SU-DHL-6 (cell line): ENCODE results near the gene SLFN12.

ENCODE experiments used
- H2AFZ ChIP-seq: fragments of 200-600 bp; sonication (generic); 2 replicates; pipeline ENCODE4 v1.6.1; 2014; ENCODE audit warnings: low read depth, mild to moderate bottlenecking, moderate library complexity, mixed read lengths, antibody characterized with exemption, low read length; ENCODE audit not compliant: severe bottlenecking
- H3F3A ChIP-seq: fragments of 200-600 bp; shearing (Covaris generic); 2 replicates; pipeline ENCODE4 v1.6.0; 2016; ENCODE audit warnings: antibody characterized with exemption, mild to moderate bottlenecking; ENCODE audit not compliant: insufficient read depth
- H3K27ac ChIP-seq: fragments of 200-600 bp; sonication (generic); 2 replicates; pipeline ENCODE4 v1.5.1; 2016; ENCODE audit warnings: low read depth, mild to moderate bottlenecking, low read length, moderate library complexity, mixed read lengths
- H3K27me3 ChIP-seq: fragments of 200-600 bp; sonication (generic), shearing (Covaris generic); 2 replicates; pipeline ENCODE4 v1.6.0; 2014; ENCODE audit warnings: mild to moderate bottlenecking, low read length
- H3K36me3 ChIP-seq: fragments of 200-600 bp; sonication (generic); 2 replicates; pipeline ENCODE4 v1.6.1; 2014; ENCODE audit warnings: mild to moderate bottlenecking, low read length, mixed read lengths
- H3K4me2 ChIP-seq: fragments of 300-600, 200-600 bp; shearing (Covaris generic), sonication (generic); 2 replicates; pipeline ENCODE4 v1.6.0; 2014; ENCODE audit warnings: low read length, low read depth, mild to moderate bottlenecking; ENCODE audit not compliant: poor library complexity, severe bottlenecking
- H3K4me3 ChIP-seq: fragments of 200-600 bp; sonication (generic); 2 replicates; pipeline ENCODE4 v1.5.1; 2014; ENCODE audit warnings: antibody characterized with exemption, low read length, mild to moderate bottlenecking, mixed read lengths; ENCODE audit not compliant: insufficient read depth, poor library complexity, severe bottlenecking
- H3K79me2 ChIP-seq: fragments of 200-600 bp; sonication (generic); 2 replicates; pipeline ENCODE4 v1.6.1; 2014; ENCODE audit warnings: mild to moderate bottlenecking, low read length, moderate library complexity; ENCODE audit not compliant: insufficient read depth
- H3K9ac ChIP-seq: fragments of 200-600 bp; sonication (generic); 2 replicates; pipeline ENCODE4 v1.7.0; 2014; ENCODE audit warnings: mild to moderate bottlenecking, low read length
- H3K9me2 ChIP-seq: fragments of 200-600 bp; sonication (generic); replicated peaks from 2 replicates; pipeline ENCODE4 v1.6.1; 2014; ENCODE audit warnings: low read length; ENCODE audit not compliant: insufficient read depth
- H3K9me3 ChIP-seq: fragments of 200-600 bp; sonication (generic); 2 replicates; pipeline ENCODE4 v1.6.1; 2014; ENCODE audit warnings: low read length, mixed read lengths; ENCODE audit not compliant: insufficient read depth
- H4K20me1 ChIP-seq: fragments of 200-600 bp; sonication (generic); 2 replicates; pipeline ENCODE4 v1.6.1; 2014; ENCODE audit warnings: low read depth, mild to moderate bottlenecking, antibody characterized with exemption, low read length, moderate library complexity, mixed read lengths
- EZH2phosphoT487 ChIP-seq: fragments of 200-600 bp; sonication (generic), shearing (Covaris generic); conservative IDR thresholded peaks from 2 replicates; pipeline ENCODE4 v1.6.1; 2018; ENCODE audit warnings: mild to moderate bottlenecking, antibody characterized with exemption, low read length, moderate library complexity, mixed read lengths
- TF ChIP-seq, protein P1 (sequence below): fragments of 200-600 bp; sonication (generic); IDR thresholded peaks from one replicate; pipeline ENCODE4 v1.5.1; 2017; ENCODE audit warnings: antibody characterized with exemption, mild to moderate bottlenecking, low read length, moderate library complexity; ENCODE audit not compliant: insufficient read depth, poor library complexity, severe bottlenecking

SLFN12 gene

DNA sequence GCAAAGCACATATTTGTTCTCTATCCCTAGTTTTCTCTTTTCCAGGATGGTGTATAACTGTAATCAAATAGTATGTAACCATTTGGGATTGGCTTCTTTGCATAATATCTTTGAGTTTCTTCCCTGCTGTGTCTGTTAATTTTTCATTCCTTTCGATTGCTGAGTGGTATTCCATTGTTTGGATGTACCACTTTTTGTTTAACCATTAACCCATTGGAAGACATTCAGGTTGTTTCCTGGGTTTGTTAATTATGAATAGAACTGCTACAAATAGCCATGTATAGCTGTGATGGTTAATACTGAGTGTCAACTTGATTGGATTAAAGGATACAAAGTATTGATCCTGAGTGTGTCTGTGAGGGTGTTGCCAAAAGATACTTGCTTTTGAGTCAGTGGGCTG lies 20.9 kb upstream of the SLFN12 start:
- H2AFZ ChIP-seq: no peak overlapping the region
- H3K27me3 ChIP-seq: no peaks in the 10 kb centered on the region

DNA sequence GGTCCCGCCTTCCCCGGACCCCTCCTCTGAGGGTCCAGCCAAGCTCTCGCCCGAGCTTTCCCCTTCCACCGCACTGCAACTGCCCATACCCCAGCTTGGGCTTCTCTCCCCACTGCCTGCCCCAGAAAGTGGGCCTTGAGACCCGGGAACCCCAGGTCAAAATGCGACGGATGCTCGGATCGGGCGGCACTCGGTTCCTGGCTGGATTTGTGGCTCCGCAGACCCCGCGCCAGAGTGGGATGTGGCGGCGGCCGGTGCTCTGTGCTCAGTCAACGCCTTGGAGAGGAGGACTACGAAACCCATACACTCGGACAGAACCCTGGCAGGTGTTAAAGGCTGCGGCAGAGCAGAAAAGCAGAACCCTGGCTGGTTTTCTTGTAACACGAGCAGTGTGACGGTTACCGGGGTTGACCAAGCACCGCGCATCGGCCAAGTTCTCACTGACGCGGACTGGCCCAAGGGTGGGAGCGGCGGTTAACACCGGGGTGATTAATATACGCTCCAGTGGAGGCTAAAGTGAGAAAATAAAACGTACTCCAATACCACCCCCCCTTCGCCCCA lies 17.2 kb upstream of the SLFN12 start:
- H4K20me1 ChIP-seq: no peaks in the 10 kb centered on the region
- TF ChIP-seq, protein P1, sequence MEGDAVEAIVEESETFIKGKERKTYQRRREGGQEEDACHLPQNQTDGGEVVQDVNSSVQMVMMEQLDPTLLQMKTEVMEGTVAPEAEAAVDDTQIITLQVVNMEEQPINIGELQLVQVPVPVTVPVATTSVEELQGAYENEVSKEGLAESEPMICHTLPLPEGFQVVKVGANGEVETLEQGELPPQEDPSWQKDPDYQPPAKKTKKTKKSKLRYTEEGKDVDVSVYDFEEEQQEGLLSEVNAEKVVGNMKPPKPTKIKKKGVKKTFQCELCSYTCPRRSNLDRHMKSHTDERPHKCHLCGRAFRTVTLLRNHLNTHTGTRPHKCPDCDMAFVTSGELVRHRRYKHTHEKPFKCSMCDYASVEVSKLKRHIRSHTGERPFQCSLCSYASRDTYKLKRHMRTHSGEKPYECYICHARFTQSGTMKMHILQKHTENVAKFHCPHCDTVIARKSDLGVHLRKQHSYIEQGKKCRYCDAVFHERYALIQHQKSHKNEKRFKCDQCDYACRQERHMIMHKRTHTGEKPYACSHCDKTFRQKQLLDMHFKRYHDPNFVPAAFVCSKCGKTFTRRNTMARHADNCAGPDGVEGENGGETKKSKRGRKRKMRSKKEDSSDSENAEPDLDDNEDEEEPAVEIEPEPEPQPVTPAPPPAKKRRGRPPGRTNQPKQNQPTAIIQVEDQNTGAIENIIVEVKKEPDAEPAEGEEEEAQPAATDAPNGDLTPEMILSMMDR: no peak
- TF ChIP-seq EZH2phosphoT487: no peak
- H3K27ac ChIP-seq: no peak overlapping the region
- no peaks in the 10 kb centered on the region for H3K27me3 ChIP-seq
- H3K36me3 ChIP-seq: no peaks in the 10 kb centered on the region
- no peak overlapping the region for H3K4me3 ChIP-seq
- H3K9me2 ChIP-seq: no peaks in the 10 kb centered on the region
- no peaks in the 10 kb centered on the region for H3K79me2 ChIP-seq
- H3K9ac ChIP-seq: no peak overlapping the region
- H3K9me3 ChIP-seq: no peaks in the 10 kb centered on the region
- no peaks in the 10 kb centered on the region for H3F3A ChIP-seq
- H2AFZ ChIP-seq: no peak overlapping the region
- no peak overlapping the region for H3K4me2 ChIP-seq

More for the DNA sequence above, 20.9 kb upstream of the SLFN12 start:
- Histone ChIP-seq H3K9me2 (no peaks in the 10 kb centered on the region), H4K20me1 (no peaks in the 10 kb centered on the region), H3K27ac (no peak overlapping the region), H3F3A (no peaks in the 10 kb centered on the region), H3K79me2 (no peaks in the 10 kb centered on the region), H3K4me2 (no peak overlapping the region), H3K4me3 (no peak overlapping the region), H3K36me3 (no peaks in the 10 kb centered on the region), H3K9me3 (no peaks in the 10 kb centered on the region), H3K9ac (no peak overlapping the region)
- TF ChIP-seq, protein P1: no peak
- TF ChIP-seq EZH2phosphoT487: no peak

DNA sequence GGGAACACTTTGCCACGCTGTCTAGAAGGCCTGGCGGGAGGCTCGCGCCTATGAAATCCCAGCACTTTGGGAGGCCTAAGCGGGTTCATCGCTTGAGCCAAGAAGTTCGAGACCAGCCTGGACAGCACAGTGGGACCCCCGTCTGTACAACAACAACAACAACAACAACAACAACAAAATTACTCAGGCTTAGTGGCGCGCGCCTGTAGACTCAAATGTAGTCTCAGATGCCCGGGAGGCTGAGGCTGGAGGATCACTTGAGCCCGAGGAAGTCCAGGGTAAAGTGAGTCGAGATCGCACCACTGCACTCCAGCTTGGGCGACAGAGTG lies 16.6 kb upstream of the SLFN12 start:
- no peak overlapping the region for H3K9ac ChIP-seq
- H3K4me3 ChIP-seq: no peak overlapping the region
- peak overlapping the region; percentile 92 for H2AFZ ChIP-seq
- H3K36me3 ChIP-seq: no peaks in the 10 kb centered on the region
- H3K4me2 ChIP-seq: peak overlapping the region; percentile 49
- H3K27me3 ChIP-seq: no peaks in the 10 kb centered on the region
- no peaks in the 10 kb centered on the region for H4K20me1 ChIP-seq
- TF ChIP-seq, protein P1: no peak
- TF ChIP-seq EZH2phosphoT487: no peak
- H3K9me2 ChIP-seq: no peaks in the 10 kb centered on the region
- H3K79me2 ChIP-seq: no peaks in the 10 kb centered on the region
- H3F3A ChIP-seq: no peaks in the 10 kb centered on the region
- H3K9me3 ChIP-seq: no peaks in the 10 kb centered on the region
- H3K27ac ChIP-seq: no peak overlapping the region
